ENCODE data around the gene PTTG1IP.

Gene PTTG1IP

GRCh38 chr21:44838951-44839350, 34.5 kb downstream of the PTTG1IP start:
- no peak for DNase-seq (ENCODE audit: low read depth)
- no peak for TF ChIP-seq CTCF (IDR thresholded peaks at IDR 0.05; ENCODE audit: insufficient read depth, low read depth, low read length, missing control alignments)
- no peak overlapping the region for H3K4me3 ChIP-seq (ENCODE audit: low read depth, low read length)

- TF ChIP-seq CTCF (IDR thresholded peaks at IDR 0.05; ENCODE audit: insufficient read depth, low read depth, low read length, missing control alignments) = no peak
- no peak for DNase-seq (ENCODE audit: low read depth)
- no peak overlapping the region for H3K4me3 ChIP-seq (ENCODE audit: low read depth, low read length)
These were observed 35.2 kb downstream of the PTTG1IP start for GRCh38 chr21:44838039-44838895.

GRCh38 chr21:44837537-44837936, 36.0 kb downstream of the PTTG1IP start:
- no peak for DNase-seq (ENCODE audit: low read depth)
- no peak for TF ChIP-seq CTCF (IDR thresholded peaks at IDR 0.05; ENCODE audit: insufficient read depth, low read depth, low read length, missing control alignments)
- H3K4me3 ChIP-seq (ENCODE audit: low read depth, low read length) = no peak overlapping the region

DNA sequence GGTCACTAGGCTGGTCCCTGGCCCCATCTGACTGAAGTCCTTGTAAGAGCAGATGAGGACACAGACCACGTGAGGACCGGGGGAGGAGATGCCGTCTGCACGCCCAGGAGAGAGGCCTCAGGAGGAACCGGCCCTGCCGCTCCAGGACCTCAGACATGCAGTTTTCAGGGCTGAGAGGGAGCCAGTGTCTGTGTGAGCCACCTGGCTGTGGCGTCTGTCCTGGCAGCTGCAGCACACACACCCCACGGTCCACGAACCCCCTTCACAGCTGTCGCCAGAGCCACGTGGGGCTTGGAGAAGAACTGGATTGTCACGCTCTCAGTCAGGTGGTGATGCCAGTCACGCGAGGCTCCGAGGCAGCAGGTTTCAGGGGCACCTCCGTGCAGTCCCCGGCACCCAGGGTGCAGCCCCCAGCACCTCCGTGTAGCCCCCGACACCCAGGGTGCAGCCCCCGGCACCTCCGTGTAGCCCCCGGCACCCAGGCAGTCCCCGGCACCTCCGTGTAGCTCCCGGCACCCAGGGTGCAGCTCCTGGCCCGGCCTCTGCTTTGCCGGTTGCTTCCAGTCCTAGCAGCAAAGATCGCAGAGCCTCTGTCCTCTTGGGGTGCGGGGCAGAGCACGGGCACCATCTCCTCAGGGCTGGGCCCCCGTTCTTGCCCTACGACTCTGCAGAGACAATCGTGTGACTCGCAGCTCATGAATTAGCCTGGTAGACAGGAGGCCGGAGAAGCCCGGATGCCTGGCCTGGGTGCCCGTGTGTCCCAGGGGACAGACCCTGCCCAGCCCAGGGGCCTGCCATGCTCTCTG, 36.6 kb downstream of the PTTG1IP start:
- TF ChIP-seq CTCF (IDR thresholded peaks at IDR 0.05; ENCODE audit: insufficient read depth, low read depth, low read length, missing control alignments) = no peak
- H3K4me3 ChIP-seq (ENCODE audit: low read depth, low read length) = no peak overlapping the region
- DNase-seq (ENCODE audit: low read depth) = no peak

GRCh38 chr21:44836349-44836665, 37.2 kb downstream of the PTTG1IP start:
- no peak overlapping the region for H3K4me3 ChIP-seq (ENCODE audit: low read depth, low read length)
- no peak for TF ChIP-seq CTCF (IDR thresholded peaks at IDR 0.05; ENCODE audit: insufficient read depth, low read depth, low read length, missing control alignments)
- no peak for DNase-seq (ENCODE audit: low read depth)

DNA sequence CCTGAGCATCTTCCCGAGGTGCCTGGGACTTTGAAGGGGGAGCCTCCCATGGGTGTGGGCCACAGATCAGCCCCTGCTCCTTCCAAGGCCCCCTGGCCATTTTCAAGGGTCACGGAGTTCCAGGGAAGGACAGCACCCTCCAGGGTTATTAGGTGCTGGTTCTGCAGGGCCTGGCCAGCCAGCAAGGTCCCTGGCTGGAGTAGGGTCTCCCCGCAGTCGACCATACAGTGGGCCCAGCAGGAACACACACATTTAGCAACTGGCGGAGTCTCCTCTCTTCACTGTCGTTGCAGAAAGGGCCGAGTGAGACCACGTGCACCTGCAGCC, 37.9 kb downstream of the PTTG1IP start:
- no peak for DNase-seq (ENCODE audit: low read depth)
- no peak for TF ChIP-seq CTCF (IDR thresholded peaks at IDR 0.05; ENCODE audit: insufficient read depth, low read depth, low read length, missing control alignments)

More for the DNA sequence above, 37.9 kb downstream of the PTTG1IP start:
- H3K4me3 ChIP-seq (ENCODE audit: low read depth, low read length) = no peak overlapping the region

All from GM12865 (cell line).